ENCODE measurements around the gene ZRANB3. TPM values are rescaled to one million over a fixed set of nuclear protein-coding genes. Genes with fewer than 3 reads are reported as not detected.
"Not testable (repeated sequence)": the region's sequence is repeated elsewhere in the genome, so short reads cannot be mapped to it uniquely, and the experiment has no call there.

Gene ZRANB3
- total and polyA plus RNA-seq, 2 experiments from 2014 or later, result 5.7 to 6.4 TPM

- Histone ChIP-seq H3K4me2 (ENCODE audit: unreplicated experiment) (no peak overlapping the region), H3F3A (ENCODE audit: insufficient read depth) (no peaks in the 10 kb centered on the region), H2AFZ (no peak overlapping the region), H3K4me3 (no peak overlapping the region), H3K4me1 (ENCODE audit: insufficient read depth) (no peaks in the 10 kb centered on the region), H4K20me1 (ENCODE audit: insufficient read depth) (no peaks in the 10 kb centered on the region), H3K79me2 (ENCODE audit: insufficient read depth) (no peaks in the 10 kb centered on the region), H3K9me2 (ENCODE audit: insufficient read depth) (no peaks in the 10 kb centered on the region), H3K36me3 (ENCODE audit: low read depth) (no peaks in the 10 kb centered on the region), H3K9ac (no peak overlapping the region), H3K27ac (no peak overlapping the region), H3K27me3 (replicated peaks; ENCODE audit: insufficient read depth) (no peaks in the 10 kb centered on the region), H3K9me3 (ENCODE audit: low read depth) (no peaks in the 10 kb centered on the region)
- WGBS, 2 experiments (ENCODE audit: low coverage in 1 of 2, low lambda C conversion rate in 2 of 2, missing lambda C conversion rate in 2 of 2), result 84 to 100% methylated on average over 1 of the region's 1 CpG
- no peak for TF ChIP-seq EZH2 (IDR thresholded peaks at IDR 0.05; ENCODE audit: insufficient read depth, poor library complexity, severe bottlenecking)
- TF ChIP-seq EZH2phosphoT487 (IDR thresholded peaks at IDR 0.05; ENCODE audit: insufficient read depth, low read depth), result no peak
- in situ Hi-C loops (cut with MboI), result no loop called here
- no peak for DNase-seq
These were observed 79.1 kb downstream of the ZRANB3 start for GRCh38 chr2:135451966-135452365.

- H3K9me2 ChIP-seq (ENCODE audit: insufficient read depth); H3K4me2 ChIP-seq (ENCODE audit: unreplicated experiment); H3K4me1 ChIP-seq (ENCODE audit: insufficient read depth); H3K36me3 ChIP-seq (ENCODE audit: low read depth); DNase-seq; H3K9ac ChIP-seq; H3F3A ChIP-seq (ENCODE audit: insufficient read depth); H3K79me2 ChIP-seq (ENCODE audit: insufficient read depth); H3K27ac ChIP-seq; H3K27me3 ChIP-seq (replicated peaks; ENCODE audit: insufficient read depth); H3K9me3 ChIP-seq (ENCODE audit: low read depth); H4K20me1 ChIP-seq (ENCODE audit: insufficient read depth); H2AFZ ChIP-seq; in situ Hi-C loops (cut with MboI); H3K4me3 ChIP-seq: not testable (repeated sequence)
- WGBS, 2 experiments (ENCODE audit: low coverage in 1 of 2, low lambda C conversion rate in 2 of 2, missing lambda C conversion rate in 2 of 2), result 80 to 81% methylated on average over 5 of the region's 5 CpGs
These were observed 88.0 kb downstream of the ZRANB3 start for GRCh38 chr2:135443013-135443412.

GRCh38 chr2:135435155-135435554, 95.9 kb downstream of the ZRANB3 start:
- H3K27ac ChIP-seq; in situ Hi-C loops (cut with MboI); H3K4me3 ChIP-seq; H3K4me2 ChIP-seq (ENCODE audit: unreplicated experiment); H3K79me2 ChIP-seq (ENCODE audit: insufficient read depth); H3K9me3 ChIP-seq (ENCODE audit: low read depth); H2AFZ ChIP-seq; H3K9ac ChIP-seq; H4K20me1 ChIP-seq (ENCODE audit: insufficient read depth); H3K4me1 ChIP-seq (ENCODE audit: insufficient read depth); H3K9me2 ChIP-seq (ENCODE audit: insufficient read depth); DNase-seq; H3K36me3 ChIP-seq (ENCODE audit: low read depth); H3F3A ChIP-seq (ENCODE audit: insufficient read depth); H3K27me3 ChIP-seq (replicated peaks; ENCODE audit: insufficient read depth): not testable (repeated sequence)
- 92% methylated on average over 6 of the region's 6 CpGs for WGBS, 2 experiments (ENCODE audit: low coverage in 1 of 2, low lambda C conversion rate in 2 of 2, missing lambda C conversion rate in 2 of 2)

GRCh38 chr2:135424849-135425248, 106.2 kb downstream of the ZRANB3 start:
- no peaks in the 10 kb centered on the region for H3F3A ChIP-seq (ENCODE audit: insufficient read depth)
- in situ Hi-C loops (cut with MboI), result no loop called here
- DNase-seq, result no peak

GRCh38 chr2:135422898-135423297, 108.1 kb downstream of the ZRANB3 start:
- H3K4me1 ChIP-seq (ENCODE audit: insufficient read depth), result no peaks in the 10 kb centered on the region
- no peak for TF ChIP-seq EZH2 (IDR thresholded peaks at IDR 0.05; ENCODE audit: insufficient read depth, poor library complexity, severe bottlenecking)
- TF ChIP-seq EZH2phosphoT487 (IDR thresholded peaks at IDR 0.05; ENCODE audit: insufficient read depth, low read depth), result no peak
- H3K9ac ChIP-seq, result no peak overlapping the region
- in situ Hi-C loops (cut with MboI), result no loop called here
- no peak overlapping the region for H2AFZ ChIP-seq
- DNase-seq, result no peak
- H3K4me2 ChIP-seq (ENCODE audit: unreplicated experiment), result no peak overlapping the region
- no peaks in the 10 kb centered on the region for H3K27me3 ChIP-seq (replicated peaks; ENCODE audit: insufficient read depth)
- H3K9me3 ChIP-seq (ENCODE audit: low read depth), result no peaks in the 10 kb centered on the region
- H3K79me2 ChIP-seq (ENCODE audit: insufficient read depth), result no peaks in the 10 kb centered on the region
- WGBS, 2 experiments (ENCODE audit: low coverage in 1 of 2, low lambda C conversion rate in 2 of 2, missing lambda C conversion rate in 2 of 2), result 85 to 88% methylated on average over 3 of the region's 3 CpGs
- no peak overlapping the region for H3K4me3 ChIP-seq
- no peaks in the 10 kb centered on the region for H3K36me3 ChIP-seq (ENCODE audit: low read depth)
- no peak overlapping the region for H3K27ac ChIP-seq
- H3K9me2 ChIP-seq (ENCODE audit: insufficient read depth), result no peaks in the 10 kb centered on the region
- no peaks in the 10 kb centered on the region for H4K20me1 ChIP-seq (ENCODE audit: insufficient read depth)
- no peaks in the 10 kb centered on the region for H3F3A ChIP-seq (ENCODE audit: insufficient read depth)

More at GRCh38 chr2:135424849-135425248, 106.2 kb downstream of the ZRANB3 start:
- Histone ChIP-seq H3K4me3 (no peak overlapping the region), H3K36me3 (ENCODE audit: low read depth) (no peaks in the 10 kb centered on the region), H3K4me1 (ENCODE audit: insufficient read depth) (no peaks in the 10 kb centered on the region), H3K4me2 (ENCODE audit: unreplicated experiment) (no peak overlapping the region), H2AFZ (no peak overlapping the region), H3K9ac (no peak overlapping the region), H3K9me3 (ENCODE audit: low read depth) (no peaks in the 10 kb centered on the region), H3K9me2 (ENCODE audit: insufficient read depth) (no peaks in the 10 kb centered on the region), H3K79me2 (ENCODE audit: insufficient read depth) (no peaks in the 10 kb centered on the region), H3K27ac (no peak overlapping the region), H3K27me3 (replicated peaks; ENCODE audit: insufficient read depth) (no peaks in the 10 kb centered on the region), H4K20me1 (ENCODE audit: insufficient read depth) (no peaks in the 10 kb centered on the region)
- TF ChIP-seq EZH2phosphoT487 (IDR thresholded peaks at IDR 0.05; ENCODE audit: insufficient read depth, low read depth) (no peak), EZH2 (IDR thresholded peaks at IDR 0.05; ENCODE audit: insufficient read depth, poor library complexity, severe bottlenecking) (no peak)
- 86 to 87% methylated on average over 1 of the region's 1 CpG for WGBS, 2 experiments (ENCODE audit: low coverage in 1 of 2, low lambda C conversion rate in 2 of 2, missing lambda C conversion rate in 2 of 2)

All from GM23248 (cell line).